ENCODE data around the gene OLFML1.

OLFML1 gene

DNA sequence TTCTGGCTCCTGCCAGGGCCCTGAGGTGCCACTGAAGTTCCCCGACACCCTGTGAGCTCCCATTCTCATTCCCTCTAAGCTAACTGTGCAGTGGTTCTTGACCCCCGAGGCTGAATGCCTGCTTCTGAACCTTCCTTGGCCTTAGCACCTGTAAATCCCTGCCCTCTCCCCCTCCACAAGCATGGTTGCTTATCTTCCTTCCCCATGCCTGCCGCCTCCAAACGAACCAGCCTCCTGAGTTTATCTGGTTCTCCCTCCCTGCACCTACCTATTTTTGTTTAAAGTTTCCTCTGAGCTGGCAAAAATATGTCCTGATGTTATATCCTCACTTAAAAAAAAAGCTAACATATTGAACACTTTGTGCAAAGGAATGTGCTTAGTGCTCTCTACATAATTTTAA, 62.4 kb downstream of the OLFML1 start:
- Histone ChIP-seq H2AFZ (ENCODE audit: low read depth, low read length) (no peak overlapping the region), H3K4me3 (ENCODE audit: low read length) (no peak overlapping the region), H3K36me3 (ENCODE audit: insufficient read depth, low read length) (no peaks in the 10 kb centered on the region), H3K27me3 (ENCODE audit: insufficient read depth, low read length) (peaks cover 7% of the 10 kb centered on the region), H3K9me3 (ENCODE audit: low read length) (no peaks in the 10 kb centered on the region), H3K4me1 (ENCODE audit: insufficient read depth, low read length) (no peaks in the 10 kb centered on the region)

GRCh38 chr11:7548659-7549274, 63.5 kb downstream of the OLFML1 start:
- no peak overlapping the region for H2AFZ ChIP-seq (ENCODE audit: low read depth, low read length)
- no peaks in the 10 kb centered on the region for H3K36me3 ChIP-seq (ENCODE audit: insufficient read depth, low read length)
- peaks cover 7% of the 10 kb centered on the region for H3K27me3 ChIP-seq (ENCODE audit: insufficient read depth, low read length)
- H3K4me3 ChIP-seq (ENCODE audit: low read length): no peak overlapping the region
- H3K4me1 ChIP-seq (ENCODE audit: insufficient read depth, low read length): no peaks in the 10 kb centered on the region
- no peaks in the 10 kb centered on the region for H3K9me3 ChIP-seq (ENCODE audit: low read length)

DNA sequence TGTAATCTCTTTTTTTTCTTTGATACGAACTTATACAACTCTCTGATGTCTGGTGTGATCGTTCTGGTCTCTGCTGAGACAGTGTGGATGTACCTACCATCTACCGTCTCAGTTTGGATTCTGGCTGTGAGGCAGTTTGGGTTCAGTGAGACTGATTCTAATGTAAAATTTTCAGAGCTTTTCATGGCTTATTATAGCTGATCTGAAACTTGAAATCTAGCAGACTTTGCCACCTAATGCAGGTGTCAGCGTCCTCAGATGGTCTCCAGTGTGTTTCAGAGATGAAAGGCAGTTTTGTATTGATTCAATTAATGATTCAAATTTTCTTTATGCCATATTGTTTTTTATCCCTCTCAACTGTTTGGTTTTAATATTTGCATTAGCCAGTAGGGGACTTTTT, 64.4 kb downstream of the OLFML1 start:
- Histone ChIP-seq H3K4me3 (ENCODE audit: low read length) (no peak overlapping the region), H2AFZ (ENCODE audit: low read depth, low read length) (no peak overlapping the region), H3K4me1 (ENCODE audit: insufficient read depth, low read length) (no peaks in the 10 kb centered on the region), H3K36me3 (ENCODE audit: insufficient read depth, low read length) (no peaks in the 10 kb centered on the region), H3K27me3 (ENCODE audit: insufficient read depth, low read length) (peaks cover 7% of the 10 kb centered on the region), H3K9me3 (ENCODE audit: low read length) (no peaks in the 10 kb centered on the region)

- Histone ChIP-seq H3K36me3 (ENCODE audit: insufficient read depth, low read length) (no peaks in the 10 kb centered on the region), H3K4me1 (ENCODE audit: insufficient read depth, low read length) (no peaks in the 10 kb centered on the region), H3K4me3 (ENCODE audit: low read length) (no peak overlapping the region), H2AFZ (ENCODE audit: low read depth, low read length) (no peak overlapping the region), H3K27me3 (ENCODE audit: insufficient read depth, low read length) (peaks cover 5% of the 10 kb centered on the region), H3K9me3 (ENCODE audit: low read length) (no peaks in the 10 kb centered on the region)
These were observed 66.3 kb downstream of the OLFML1 start for GRCh38 chr11:7551571-7551970.

GRCh38 chr11:7552666-7553065, 67.4 kb downstream of the OLFML1 start:
- Histone ChIP-seq H3K9me3 (ENCODE audit: low read length) (no peaks in the 10 kb centered on the region), H2AFZ (ENCODE audit: low read depth, low read length) (no peak overlapping the region), H3K4me3 (ENCODE audit: low read length) (no peak overlapping the region), H3K27me3 (ENCODE audit: insufficient read depth, low read length) (no peaks in the 10 kb centered on the region), H3K4me1 (ENCODE audit: insufficient read depth, low read length) (no peaks in the 10 kb centered on the region), H3K36me3 (ENCODE audit: insufficient read depth, low read length) (no peaks in the 10 kb centered on the region)

GRCh38 chr11:7555052-7555699, 69.9 kb downstream of the OLFML1 start:
- H3K4me3 ChIP-seq (ENCODE audit: low read length): no peak overlapping the region
- no peaks in the 10 kb centered on the region for H3K9me3 ChIP-seq (ENCODE audit: low read length)
- no peaks in the 10 kb centered on the region for H3K27me3 ChIP-seq (ENCODE audit: insufficient read depth, low read length)
- H3K4me1 ChIP-seq (ENCODE audit: insufficient read depth, low read length): no peaks in the 10 kb centered on the region
- no peak overlapping the region for H2AFZ ChIP-seq (ENCODE audit: low read depth, low read length)
- no peaks in the 10 kb centered on the region for H3K36me3 ChIP-seq (ENCODE audit: insufficient read depth, low read length)

DNA sequence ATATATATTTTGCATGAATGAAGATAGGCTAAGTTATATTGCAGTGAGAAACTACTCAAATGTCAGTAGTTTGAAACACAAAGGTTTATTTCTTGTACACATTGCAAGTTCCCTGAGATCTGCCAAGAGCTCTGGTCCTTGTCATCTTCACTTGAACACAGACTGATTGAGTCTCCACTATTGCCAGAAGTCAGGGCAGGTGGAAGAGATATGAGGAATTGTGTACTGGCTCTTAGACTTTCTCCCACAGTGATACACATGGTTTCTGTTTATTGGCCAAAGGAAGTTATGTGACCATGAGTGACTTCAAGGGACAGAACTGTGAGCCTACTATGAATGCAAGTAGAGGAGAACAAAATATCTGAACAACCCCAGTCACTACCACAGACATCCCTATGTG, 72.7 kb downstream of the OLFML1 start:
- no peaks in the 10 kb centered on the region for H3K9me3 ChIP-seq (ENCODE audit: low read length)
- H3K27me3 ChIP-seq (ENCODE audit: insufficient read depth, low read length): no peaks in the 10 kb centered on the region
- no peak overlapping the region for H3K4me3 ChIP-seq (ENCODE audit: low read length)
- no peaks in the 10 kb centered on the region for H3K36me3 ChIP-seq (ENCODE audit: insufficient read depth, low read length)
- no peak overlapping the region for H2AFZ ChIP-seq (ENCODE audit: low read depth, low read length)
- H3K4me1 ChIP-seq (ENCODE audit: insufficient read depth, low read length): no peaks in the 10 kb centered on the region

DNA sequence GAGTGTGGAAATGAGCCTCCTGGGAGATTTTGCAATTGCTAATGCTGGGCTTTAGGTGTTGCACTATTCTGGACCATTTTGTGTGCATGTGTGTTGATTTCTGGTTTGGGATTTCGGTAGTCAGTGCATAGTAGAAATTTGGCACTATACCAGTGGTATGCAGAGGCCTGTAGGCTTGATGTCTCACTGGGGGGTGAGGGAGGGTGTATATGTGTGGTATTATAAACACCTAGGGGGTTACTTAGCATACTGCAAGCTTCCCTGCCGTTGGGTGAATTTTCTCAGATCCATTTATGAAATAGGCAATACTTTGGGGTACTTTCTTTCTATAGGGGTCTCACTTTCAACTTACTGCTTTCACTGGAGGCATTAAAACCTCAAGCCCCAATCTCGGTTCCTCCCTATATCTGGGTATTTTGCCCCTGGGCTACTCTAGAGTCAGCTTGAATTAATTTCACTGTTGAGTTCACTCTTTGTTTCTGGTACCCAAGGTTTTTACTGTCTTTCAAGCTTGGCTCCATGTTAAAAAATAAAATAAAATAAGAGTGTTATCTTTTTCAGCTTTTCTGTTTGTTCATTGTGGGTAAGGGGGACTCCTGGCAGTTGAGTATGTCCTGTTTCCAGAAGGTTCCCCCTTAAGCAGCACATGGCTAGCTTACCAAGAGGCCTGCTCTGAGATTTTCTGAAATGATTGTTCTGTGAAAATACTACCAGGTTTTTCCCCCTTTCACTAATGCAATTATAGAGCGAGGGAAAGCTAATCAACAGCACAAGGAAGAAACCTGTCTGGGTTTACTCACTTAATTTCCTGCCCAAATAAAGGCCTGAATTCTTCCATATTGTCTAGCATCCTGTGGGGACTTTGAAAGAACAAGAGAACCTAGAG, 74.3 kb downstream of the OLFML1 start:
- no peaks in the 10 kb centered on the region for H3K9me3 ChIP-seq (ENCODE audit: low read length)
- H3K27me3 ChIP-seq (ENCODE audit: insufficient read depth, low read length): no peaks in the 10 kb centered on the region
- H3K4me1 ChIP-seq (ENCODE audit: insufficient read depth, low read length): no peaks in the 10 kb centered on the region
- no peaks in the 10 kb centered on the region for H3K36me3 ChIP-seq (ENCODE audit: insufficient read depth, low read length)
- no peak overlapping the region for H3K4me3 ChIP-seq (ENCODE audit: low read length)
- no peak overlapping the region for H2AFZ ChIP-seq (ENCODE audit: low read depth, low read length)

Data from neuron (in vitro differentiated cells).